ENCODE measurements around the gene TAMALIN.

The TAMALIN gene

GRCh38 chr12:52013626-52014310, 7.0 kb downstream of the TAMALIN start:
- DNase-seq (ENCODE audit: low spot score) = no peak

- DNase-seq (ENCODE audit: low spot score) = no peak
Measured at GRCh38 chr12:52014567-52015530, 8.1 kb downstream of the TAMALIN start.

- no peak for DNase-seq (ENCODE audit: low spot score)
Measured at GRCh38 chr12:52015532-52016041, 8.8 kb downstream of the TAMALIN start.

- DNase-seq (ENCODE audit: low spot score) = no peak
Measured at GRCh38 chr12:52018433-52019112, 11.8 kb downstream of the TAMALIN start.

- no peak for DNase-seq (ENCODE audit: low spot score)
Measured at GRCh38 chr12:52019113-52019770, 12.5 kb downstream of the TAMALIN start.

GRCh38 chr12:52020539-52021336, 14.0 kb downstream of the TAMALIN start:
- DNase-seq (ENCODE audit: low spot score) = peak; percentile 85

GRCh38 chr12:52022841-52023181, 16.1 kb downstream of the TAMALIN start:
- no peak for DNase-seq (ENCODE audit: low spot score)

- peak; percentile 86 for DNase-seq (ENCODE audit: low spot score)
Measured at GRCh38 chr12:52023182-52023975, 16.6 kb downstream of the TAMALIN start.

- no peak for DNase-seq (ENCODE audit: low spot score)
Measured at GRCh38 chr12:52023976-52024688, 17.4 kb downstream of the TAMALIN start.

- DNase-seq (ENCODE audit: low spot score) = peak; percentile 50
Measured at GRCh38 chr12:52024845-52025230, 18.1 kb downstream of the TAMALIN start.

GRCh38 chr12:52026263-52026662, 19.5 kb downstream of the TAMALIN start:
- no peak for DNase-seq (ENCODE audit: low spot score)

GRCh38 chr12:52027085-52027843, 20.5 kb downstream of the TAMALIN start:
- no peak for DNase-seq (ENCODE audit: low spot score)

GRCh38 chr12:52029685-52030084, 22.9 kb downstream of the TAMALIN start:
- DNase-seq (ENCODE audit: low spot score) = peak; percentile 80

- DNase-seq (ENCODE audit: low spot score) = no peak
Measured at GRCh38 chr12:52032446-52032803, 25.7 kb downstream of the TAMALIN start.

- peak; percentile 95 for DNase-seq (ENCODE audit: low spot score)
Measured at GRCh38 chr12:52032804-52033445, 26.2 kb downstream of the TAMALIN start.

GRCh38 chr12:52033446-52034140, 26.8 kb downstream of the TAMALIN start:
- no peak for DNase-seq (ENCODE audit: low spot score)

- no peak for DNase-seq (ENCODE audit: low spot score)
Measured at GRCh38 chr12:52035190-52035589, 28.4 kb downstream of the TAMALIN start.
